ENCODE results near the gene UBE2O.

- TF ChIP-seq POLR2AphosphoS5 (IDR thresholded peaks at IDR 0.05) (no peak), POLR2A (IDR thresholded peaks at IDR 0.05) (no peak)
- TF ChIP-seq, protein P1, sequence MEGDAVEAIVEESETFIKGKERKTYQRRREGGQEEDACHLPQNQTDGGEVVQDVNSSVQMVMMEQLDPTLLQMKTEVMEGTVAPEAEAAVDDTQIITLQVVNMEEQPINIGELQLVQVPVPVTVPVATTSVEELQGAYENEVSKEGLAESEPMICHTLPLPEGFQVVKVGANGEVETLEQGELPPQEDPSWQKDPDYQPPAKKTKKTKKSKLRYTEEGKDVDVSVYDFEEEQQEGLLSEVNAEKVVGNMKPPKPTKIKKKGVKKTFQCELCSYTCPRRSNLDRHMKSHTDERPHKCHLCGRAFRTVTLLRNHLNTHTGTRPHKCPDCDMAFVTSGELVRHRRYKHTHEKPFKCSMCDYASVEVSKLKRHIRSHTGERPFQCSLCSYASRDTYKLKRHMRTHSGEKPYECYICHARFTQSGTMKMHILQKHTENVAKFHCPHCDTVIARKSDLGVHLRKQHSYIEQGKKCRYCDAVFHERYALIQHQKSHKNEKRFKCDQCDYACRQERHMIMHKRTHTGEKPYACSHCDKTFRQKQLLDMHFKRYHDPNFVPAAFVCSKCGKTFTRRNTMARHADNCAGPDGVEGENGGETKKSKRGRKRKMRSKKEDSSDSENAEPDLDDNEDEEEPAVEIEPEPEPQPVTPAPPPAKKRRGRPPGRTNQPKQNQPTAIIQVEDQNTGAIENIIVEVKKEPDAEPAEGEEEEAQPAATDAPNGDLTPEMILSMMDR (IDR thresholded peaks at IDR 0.05 in 8 of 11, conservative IDR thresholded peaks at IDR 0.05 in 3 of 11): no peak
Measured at GRCh38 chr17:76353004-76353598, 99.9 kb downstream of the UBE2O start.

Measured in spleen (tissue), 7 donors.